Measurements from ENCODE around the gene PCSK7. TPM values are rescaled to one million over a fixed set of nuclear protein-coding genes. Genes with fewer than 3 reads are reported as not detected.

The PCSK7 gene
- total RNA-seq, 6 donors from 2014 or later: 45.0 to 138 (median 63.8) TPM

DNA sequence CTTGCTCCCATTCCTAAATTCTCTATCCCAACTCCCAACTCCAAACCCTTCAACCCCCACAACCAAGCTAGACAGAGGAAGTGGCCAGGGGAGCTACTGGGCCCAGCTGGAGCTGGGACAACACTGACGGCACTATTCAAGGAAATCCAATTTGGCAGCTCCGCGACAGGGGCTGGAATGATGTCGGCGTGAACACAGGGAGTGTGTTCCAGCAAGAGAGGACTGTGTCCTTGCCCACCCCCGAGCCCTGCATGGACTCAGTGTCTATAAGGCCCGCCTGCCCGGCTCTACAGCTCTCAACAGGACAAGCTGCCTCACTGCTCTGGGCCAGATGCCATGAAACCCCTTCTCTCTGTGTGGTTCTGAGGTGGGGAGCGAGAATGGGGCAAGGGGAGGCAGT, 11.3 kb downstream of the PCSK7 start:
- WGBS, 2 donors: 66 to 83% methylated on average over 7 to 9 of the region's 9 CpGs
- Histone ChIP-seq H3K36me3 (peaks cover 19 to 99% (median 67%) of the 10 kb centered on the region in 4 donors), H3K4me3 (no peak overlapping the region), H3K9me3 (no peaks in the 10 kb centered on the region), H3K4me1 (peaks cover 5 to 11% (median 10%) of the 10 kb centered on the region in 4 donors), H3K27me3 (no peaks in the 10 kb centered on the region), H3K27ac (peak overlapping the region; percentile 13 to 63 (median 46))
- ATAC-seq (ENCODE audit: low FRiP score in 2 of 2): peak; percentile 39 to 65
- TF ChIP-seq EP300 (IDR thresholded peaks at IDR 0.05) (no peak), CTCF (IDR thresholded peaks at IDR 0.05) (no peak), POLR2AphosphoS5 (IDR thresholded peaks at IDR 0.05) (peak in 1 of 2 donors; percentile 19)
- no peak for DNase-seq

- 95 to 96% methylated on average over 4 of the region's 4 CpGs for WGBS, 2 donors
- Histone ChIP-seq H3K4me3 (no peak overlapping the region), H3K27me3 (no peaks in the 10 kb centered on the region), H3K9me3 (no peaks in the 10 kb centered on the region), H3K4me1 (peaks cover 5 to 11% (median 10%) of the 10 kb centered on the region in 4 donors), H3K36me3 (peaks cover 19 to 95% (median 64%) of the 10 kb centered on the region in 4 donors), H3K27ac (peak overlapping the region in 3 of 4 donors; percentile 13 to 63 (median 54))
- DNase-seq (no peak), ATAC-seq (ENCODE audit: low FRiP score in 2 of 2) (no peak)
- TF ChIP-seq EP300 (IDR thresholded peaks at IDR 0.05) (no peak), POLR2AphosphoS5 (IDR thresholded peaks at IDR 0.05) (no peak), CTCF (IDR thresholded peaks at IDR 0.05) (no peak), POLR2A (IDR thresholded peaks at IDR 0.05) (no peak)
Observed at GRCh38 chr11:117219995-117220394, 11.9 kb downstream of the PCSK7 start.

GRCh38 chr11:117219455-117219854, 12.4 kb downstream of the PCSK7 start:
- H3K36me3 ChIP-seq: peaks cover 19 to 95% (median 67%) of the 10 kb centered on the region in 4 donors
- no peaks in the 10 kb centered on the region for H3K27me3 ChIP-seq
- ATAC-seq (ENCODE audit: low FRiP score in 2 of 2): no peak
- H3K27ac ChIP-seq: peak overlapping the region in 2 of 4 donors; percentile 14 to 52
- TF ChIP-seq EP300 (IDR thresholded peaks at IDR 0.05) (no peak), POLR2A (IDR thresholded peaks at IDR 0.05) (no peak), POLR2AphosphoS5 (IDR thresholded peaks at IDR 0.05) (no peak), CTCF (IDR thresholded peaks at IDR 0.05) (no peak)
- H3K4me3 ChIP-seq: no peak overlapping the region
- H3K4me1 ChIP-seq: peaks cover 5 to 11% (median 10%) of the 10 kb centered on the region in 4 donors
- DNase-seq: no peak
- 93 to 100% methylated on average over 2 to 8 of the region's 8 CpGs for WGBS, 2 donors
- H3K9me3 ChIP-seq: no peaks in the 10 kb centered on the region

- Histone ChIP-seq H3K27me3 (no peaks in the 10 kb centered on the region), H3K4me3 (no peak overlapping the region), H3K4me1 (peaks cover 5 to 11% (median 10%) of the 10 kb centered on the region in 4 donors), H3K36me3 (peaks cover 19 to 95% (median 68%) of the 10 kb centered on the region in 4 donors), H3K27ac (peak overlapping the region in 3 of 4 donors; percentile 27 to 53 (median 52)), H3K9me3 (no peaks in the 10 kb centered on the region)
- DNase-seq: no peak
- TF ChIP-seq EP300 (IDR thresholded peaks at IDR 0.05): no peak
- TF ChIP-seq CTCF (IDR thresholded peaks at IDR 0.05): no peak
- WGBS, 2 donors: 91 to 100% methylated on average over 1 to 9 of the region's 9 CpGs
- no peak for ATAC-seq (ENCODE audit: low FRiP score in 2 of 2)
Observed at GRCh38 chr11:117219001-117219400, 12.9 kb downstream of the PCSK7 start.
